Left ventricle myocardium inferior (tissue), 1 donor: ENCODE results near the gene PEF1. TPM values are rescaled to one million over a fixed set of nuclear protein-coding genes. Genes with fewer than 3 reads are reported as not detected.
A peak's percentile ranks its signal among the peaks of the same experiment; 100 is the strongest.

Experiments
- DNase-seq: peaks from one replicate; pipeline ENCODE4 v3.0.0-alpha.2; 2020
- H3K27ac ChIP-seq: fragments of 200-600 bp; replicated peaks from 2 replicates; pipeline ENCODE4 v1.8.0; 2021
- H3K27me3 ChIP-seq: fragments of 200-600 bp; 2 replicates; pipeline ENCODE4 v1.8.0; 2021; ENCODE audit warnings: low read depth
- H3K36me3 ChIP-seq: fragments of 200-600 bp; 2 replicates; pipeline ENCODE4 v1.8.0; 2021
- H3K4me1 ChIP-seq: fragments of 200-600 bp; 2 replicates; pipeline ENCODE4 v1.8.0; 2021
- H3K4me3 ChIP-seq: fragments of 200-600 bp; 2 replicates; pipeline ENCODE4 v1.8.0; 2021; ENCODE audit warnings: mild to moderate bottlenecking, moderate library complexity
- H3K9me3 ChIP-seq: fragments of 200-600 bp; replicated peaks from 2 replicates; pipeline ENCODE4 v1.8.0; 2021
- intact Hi-C: fragments of 100-400 bp; cut with micrococcal nuclease; formaldehyde crosslinking; loops from one replicate; pipeline ENCODE4 v1.11.0; 2022
- total RNA-seq: library from RNA; stranded (reverse); fragmentation: NEBNext Ultra II Directional; extraction: Animal tissue kit (Norgen Biotek cat#: 25700); gene quantifications from one replicate; pipeline ENCODE4 v1.2.1, GENCODE V29; 2021
- TF ChIP-seq, protein P1 (sequence below): fragments of 200-600 bp; IDR thresholded peaks from 2 replicates; pipeline ENCODE4 v1.8.0; 2021; ENCODE audit warnings: antibody characterized with exemption, mild to moderate bottlenecking, borderline replicate concordance
- donor health status: DM: no; HTN: yes; CAD: no; lungs with severe emphysema.

PEF1 gene
- total RNA-seq, 1 donor from 2014 or later, result 36.4 TPM

DNA sequence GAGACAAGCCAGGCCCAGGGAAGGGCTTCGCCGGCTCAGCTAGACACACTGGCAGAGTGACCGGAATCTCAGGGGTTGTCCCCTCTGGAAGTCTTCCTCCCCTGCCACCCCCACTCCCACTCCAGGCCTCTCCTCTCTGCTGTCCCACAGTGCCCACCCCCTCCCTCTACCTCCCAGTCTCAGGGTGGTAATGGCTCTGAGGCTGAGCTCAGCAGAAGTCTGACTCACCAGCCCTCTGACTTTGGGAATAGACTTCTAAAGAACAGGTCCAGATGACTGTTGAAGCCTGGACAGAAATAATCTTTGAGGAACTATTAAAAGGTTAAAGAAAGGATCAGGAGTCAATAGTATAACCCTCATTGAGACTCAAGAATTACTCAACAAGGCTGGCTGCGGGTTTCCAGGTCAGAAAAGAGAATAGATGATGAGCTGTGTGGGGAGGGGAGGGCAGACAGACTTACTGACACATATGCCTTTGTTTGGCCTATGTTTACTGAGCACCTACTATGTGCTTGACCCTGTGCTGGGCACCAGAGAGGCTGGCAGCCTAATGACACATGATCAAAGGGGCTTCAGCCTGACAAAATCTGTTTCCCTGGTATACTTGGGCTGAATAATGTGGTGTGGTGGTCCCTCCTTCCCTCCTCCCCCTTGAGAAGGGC lies 19.0 kb downstream of the PEF1 start:
- Histone ChIP-seq H3K4me1 (peaks cover 73% of the 10 kb centered on the region), H3K27me3 (no peaks in the 10 kb centered on the region), H3K9me3 (no peaks in the 10 kb centered on the region), H3K36me3 (peaks cover 27% of the 10 kb centered on the region), H3K27ac (peak overlapping the region; percentile 95), H3K4me3 (no peak overlapping the region)
- no peak for DNase-seq
- TF ChIP-seq, protein P1, sequence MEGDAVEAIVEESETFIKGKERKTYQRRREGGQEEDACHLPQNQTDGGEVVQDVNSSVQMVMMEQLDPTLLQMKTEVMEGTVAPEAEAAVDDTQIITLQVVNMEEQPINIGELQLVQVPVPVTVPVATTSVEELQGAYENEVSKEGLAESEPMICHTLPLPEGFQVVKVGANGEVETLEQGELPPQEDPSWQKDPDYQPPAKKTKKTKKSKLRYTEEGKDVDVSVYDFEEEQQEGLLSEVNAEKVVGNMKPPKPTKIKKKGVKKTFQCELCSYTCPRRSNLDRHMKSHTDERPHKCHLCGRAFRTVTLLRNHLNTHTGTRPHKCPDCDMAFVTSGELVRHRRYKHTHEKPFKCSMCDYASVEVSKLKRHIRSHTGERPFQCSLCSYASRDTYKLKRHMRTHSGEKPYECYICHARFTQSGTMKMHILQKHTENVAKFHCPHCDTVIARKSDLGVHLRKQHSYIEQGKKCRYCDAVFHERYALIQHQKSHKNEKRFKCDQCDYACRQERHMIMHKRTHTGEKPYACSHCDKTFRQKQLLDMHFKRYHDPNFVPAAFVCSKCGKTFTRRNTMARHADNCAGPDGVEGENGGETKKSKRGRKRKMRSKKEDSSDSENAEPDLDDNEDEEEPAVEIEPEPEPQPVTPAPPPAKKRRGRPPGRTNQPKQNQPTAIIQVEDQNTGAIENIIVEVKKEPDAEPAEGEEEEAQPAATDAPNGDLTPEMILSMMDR, result no peak
- intact Hi-C loops, result no loop called here

DNA sequence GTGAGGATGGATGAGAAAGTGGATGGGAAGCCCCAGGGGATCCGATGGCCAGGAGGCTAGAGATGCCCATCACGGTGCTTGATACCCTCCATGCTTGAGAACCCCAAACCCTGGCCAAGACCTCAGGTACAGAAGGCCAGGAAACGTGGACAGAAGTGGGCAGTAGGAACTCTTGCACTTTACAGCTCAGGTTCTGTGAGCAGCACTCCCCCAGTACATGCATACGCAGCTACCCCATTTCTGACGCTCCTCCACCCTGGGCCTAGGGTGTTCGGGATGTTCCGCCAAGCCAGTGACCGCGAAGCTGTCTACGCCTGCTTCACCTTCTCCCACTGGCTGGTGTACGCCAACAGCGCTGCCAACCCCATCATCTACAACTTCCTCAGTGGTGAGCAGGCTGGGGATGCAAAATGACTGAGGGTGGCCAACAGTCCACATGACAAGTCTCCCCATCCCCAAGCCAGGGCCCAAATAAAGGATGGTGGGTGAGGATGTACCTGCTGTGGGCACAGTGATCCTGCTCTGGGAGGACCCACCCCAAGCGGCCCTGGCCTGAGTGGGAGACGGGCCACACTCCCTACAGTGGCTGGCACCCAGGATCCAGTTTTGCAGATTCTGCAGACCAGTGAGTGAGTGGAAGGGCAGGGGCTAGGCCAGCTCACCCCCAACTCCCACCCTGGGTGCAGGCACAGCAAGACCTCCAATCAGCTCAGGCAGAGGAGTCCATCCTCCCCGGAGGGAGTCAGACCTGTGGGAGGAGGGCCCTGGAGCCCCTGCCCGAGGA lies 19.8 kb downstream of the PEF1 start:
- TF ChIP-seq, protein P1, result no peak
- H3K4me3 ChIP-seq, result no peak overlapping the region

DNA sequence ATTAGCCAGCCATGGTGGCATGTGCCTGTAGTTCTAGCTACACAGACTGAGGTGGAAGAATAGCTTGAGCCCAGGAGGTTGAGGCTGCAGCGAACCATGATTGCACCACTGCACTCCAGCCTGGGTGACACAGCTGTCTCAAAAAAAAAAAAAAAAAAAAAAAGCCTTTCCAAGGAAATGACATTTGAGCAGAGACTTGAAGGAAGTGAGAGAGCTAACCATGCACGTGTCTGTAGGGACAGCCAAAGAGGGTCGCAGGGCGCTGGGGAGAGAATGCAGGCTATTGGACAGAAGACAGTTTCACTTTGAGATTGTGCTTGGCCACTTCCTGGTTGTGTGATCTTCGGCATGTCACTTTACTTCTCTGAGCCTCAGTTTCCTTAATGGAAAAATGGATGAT lies 20.4 kb downstream of the PEF1 start:
- Histone ChIP-seq H3K4me3 (no peak overlapping the region), H3K4me1 (peaks cover 60% of the 10 kb centered on the region), H3K27me3 (no peaks in the 10 kb centered on the region), H3K9me3 (no peaks in the 10 kb centered on the region), H3K36me3 (peaks cover 13% of the 10 kb centered on the region), H3K27ac (no peak overlapping the region)
- DNase-seq, result no peak
- TF ChIP-seq, protein P1, result no peak
- intact Hi-C loops, result no loop called here

More for the DNA sequence above, 19.8 kb downstream of the PEF1 start:
- no peaks in the 10 kb centered on the region for H3K27me3 ChIP-seq
- H3K27ac ChIP-seq, result peak overlapping the region; percentile 95
- H3K4me1 ChIP-seq, result peaks cover 66% of the 10 kb centered on the region
- DNase-seq, result no peak
- H3K9me3 ChIP-seq, result no peaks in the 10 kb centered on the region
- intact Hi-C loops, result no loop called here
- peaks cover 19% of the 10 kb centered on the region for H3K36me3 ChIP-seq

DNA sequence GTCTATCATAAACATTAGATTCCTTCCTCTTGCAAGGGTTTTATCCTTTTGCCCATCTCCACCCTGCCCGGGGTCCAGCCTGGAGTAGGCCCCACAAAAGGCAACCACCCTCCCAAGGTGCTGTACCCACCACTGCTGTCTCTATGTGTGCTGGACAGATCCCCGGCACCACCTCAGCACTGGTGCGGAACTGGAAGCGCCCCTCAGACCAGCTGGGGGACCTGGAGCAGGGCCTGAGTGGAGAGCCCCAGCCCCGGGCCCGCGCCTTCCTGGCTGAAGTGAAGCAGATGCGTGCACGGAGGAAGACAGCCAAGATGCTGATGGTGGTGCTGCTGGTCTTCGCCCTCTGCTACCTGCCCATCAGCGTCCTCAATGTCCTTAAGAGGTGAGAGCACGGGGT lies 21.3 kb downstream of the PEF1 start:
- no peak for DNase-seq
- Histone ChIP-seq H3K4me1 (peaks cover 52% of the 10 kb centered on the region), H3K27ac (no peak overlapping the region), H3K36me3 (peaks cover 4% of the 10 kb centered on the region), H3K9me3 (no peaks in the 10 kb centered on the region), H3K27me3 (no peaks in the 10 kb centered on the region), H3K4me3 (no peak overlapping the region)
- intact Hi-C loops, result no loop called here
- TF ChIP-seq, protein P1, result no peak

DNA sequence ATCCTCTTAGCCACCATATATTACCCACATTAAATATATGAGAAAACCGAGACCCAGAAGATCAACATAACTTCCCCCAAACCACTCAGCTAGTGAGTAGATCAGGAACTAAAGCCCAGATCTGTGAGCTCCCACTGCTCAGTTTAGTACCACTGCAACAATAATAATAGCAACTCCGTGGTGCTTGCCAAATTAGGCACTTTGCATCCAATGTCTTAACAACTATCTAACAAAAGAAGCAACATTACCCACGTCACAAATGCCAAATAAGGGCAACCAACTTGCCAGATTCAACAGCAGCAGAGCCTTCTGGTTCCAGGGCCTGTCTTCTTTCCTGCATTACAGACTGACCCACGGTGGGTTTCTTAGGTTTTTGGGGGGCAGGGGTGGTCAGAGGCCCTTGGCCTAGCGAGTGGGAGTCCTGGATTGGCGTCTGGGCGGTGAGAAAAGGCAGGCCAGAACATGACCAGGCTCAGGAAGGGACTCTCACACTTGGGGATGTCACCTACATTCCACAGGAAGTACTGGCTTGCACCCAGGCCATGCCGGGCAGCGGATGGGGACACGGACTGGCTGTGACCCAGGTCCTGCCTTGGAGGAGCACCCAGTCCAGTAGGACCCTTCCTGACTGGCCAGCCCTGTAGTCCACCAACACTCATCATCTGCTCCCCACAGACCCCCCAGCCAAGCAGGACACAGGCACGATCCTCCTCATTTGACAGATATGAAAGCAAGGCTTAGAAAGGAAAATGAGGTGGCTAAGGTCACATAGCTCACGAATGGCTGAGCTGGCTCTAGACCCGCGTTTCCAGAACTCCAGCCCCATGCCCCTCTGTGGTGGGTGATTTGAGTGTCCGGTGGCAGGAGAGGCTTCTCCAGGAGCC lies 22.6 kb downstream of the PEF1 start:
- Histone ChIP-seq H3K9me3 (no peaks in the 10 kb centered on the region), H3K27me3 (peaks cover 11% of the 10 kb centered on the region), H3K4me1 (peaks cover 54% of the 10 kb centered on the region), H3K36me3 (no peaks in the 10 kb centered on the region), H3K4me3 (no peak overlapping the region), H3K27ac (peak overlapping the region; percentile 60)
- DNase-seq, result peak; percentile 45
- TF ChIP-seq, protein P1, result no peak
- intact Hi-C loops, result no loop called here
